GM18526 (cell line): ENCODE results near the gene CC2D2A.

Experiments
- POLR2A ChIP-seq: IDR thresholded peaks from 3 replicates; pipeline ENCODE4 v1.6.1; 2011; ENCODE audit not compliant: insufficient read length; ENCODE audit errors: extremely low read depth

The CC2D2A gene

GRCh38 chr4:15493411-15493810, 23.7 kb downstream of the CC2D2A start:
- TF ChIP-seq POLR2A = no peak

GRCh38 chr4:15495621-15496020, 25.9 kb downstream of the CC2D2A start:
- no peak for TF ChIP-seq POLR2A

- no peak for TF ChIP-seq POLR2A
Measured at GRCh38 chr4:15498356-15498755, 28.7 kb downstream of the CC2D2A start.

- TF ChIP-seq POLR2A = no peak
Measured at GRCh38 chr4:15500701-15501100, 31.0 kb downstream of the CC2D2A start.

- no peak for TF ChIP-seq POLR2A
Measured at GRCh38 chr4:15501941-15502340, 32.3 kb downstream of the CC2D2A start.

GRCh38 chr4:15502384-15502783, 32.7 kb downstream of the CC2D2A start:
- no peak for TF ChIP-seq POLR2A

GRCh38 chr4:15504041-15504440, 34.4 kb downstream of the CC2D2A start:
- TF ChIP-seq POLR2A = no peak

GRCh38 chr4:15506464-15506863, 36.8 kb downstream of the CC2D2A start:
- TF ChIP-seq POLR2A = no peak

GRCh38 chr4:15507679-15508078, 38.0 kb downstream of the CC2D2A start:
- TF ChIP-seq POLR2A = no peak

- no peak for TF ChIP-seq POLR2A
Measured at GRCh38 chr4:15510961-15511360, 41.3 kb downstream of the CC2D2A start.

GRCh38 chr4:15513545-15513944, 43.9 kb downstream of the CC2D2A start:
- no peak for TF ChIP-seq POLR2A

GRCh38 chr4:15515106-15515505, 45.4 kb downstream of the CC2D2A start:
- TF ChIP-seq POLR2A = no peak

- no peak for TF ChIP-seq POLR2A
Measured at GRCh38 chr4:15516494-15516893, 46.8 kb downstream of the CC2D2A start.

GRCh38 chr4:15521442-15522039, 51.9 kb downstream of the CC2D2A start:
- TF ChIP-seq POLR2A = no peak

- no peak for TF ChIP-seq POLR2A
Measured at GRCh38 chr4:15525080-15525479, 55.4 kb downstream of the CC2D2A start.

GRCh38 chr4:15526924-15527592, 57.4 kb downstream of the CC2D2A start:
- TF ChIP-seq POLR2A = no peak

GRCh38 chr4:15531792-15532191, 62.1 kb downstream of the CC2D2A start:
- no peak for TF ChIP-seq POLR2A
